NT2/D1 (cell line): ENCODE results near the gene RHOC.

Source experiments
- SUZ12 ChIP-seq: IDR thresholded peaks from 2 replicates; pipeline ENCODE4 v1.6.1; 2011; ENCODE audit not compliant: insufficient read length, insufficient read depth; ENCODE audit errors: extremely low read depth
- YY1 ChIP-seq: IDR thresholded peaks from 2 replicates; pipeline ENCODE4 v1.6.1; 2011; ENCODE audit not compliant: insufficient read length, insufficient read depth
- ZNF274 ChIP-seq: IDR thresholded peaks from 2 replicates; pipeline ENCODE4 v1.6.1; 2011; ENCODE audit warnings: mild to moderate bottlenecking, low read depth, low read length

- TF ChIP-seq ZNF274 (no peak), YY1 (no peak), SUZ12 (no peak)
Observed at GRCh38 chr1:112689842-112690237, 17.1 kb downstream of the RHOC start.
